Measurements from ENCODE around the gene GPC3.

The GPC3 gene

DNA sequence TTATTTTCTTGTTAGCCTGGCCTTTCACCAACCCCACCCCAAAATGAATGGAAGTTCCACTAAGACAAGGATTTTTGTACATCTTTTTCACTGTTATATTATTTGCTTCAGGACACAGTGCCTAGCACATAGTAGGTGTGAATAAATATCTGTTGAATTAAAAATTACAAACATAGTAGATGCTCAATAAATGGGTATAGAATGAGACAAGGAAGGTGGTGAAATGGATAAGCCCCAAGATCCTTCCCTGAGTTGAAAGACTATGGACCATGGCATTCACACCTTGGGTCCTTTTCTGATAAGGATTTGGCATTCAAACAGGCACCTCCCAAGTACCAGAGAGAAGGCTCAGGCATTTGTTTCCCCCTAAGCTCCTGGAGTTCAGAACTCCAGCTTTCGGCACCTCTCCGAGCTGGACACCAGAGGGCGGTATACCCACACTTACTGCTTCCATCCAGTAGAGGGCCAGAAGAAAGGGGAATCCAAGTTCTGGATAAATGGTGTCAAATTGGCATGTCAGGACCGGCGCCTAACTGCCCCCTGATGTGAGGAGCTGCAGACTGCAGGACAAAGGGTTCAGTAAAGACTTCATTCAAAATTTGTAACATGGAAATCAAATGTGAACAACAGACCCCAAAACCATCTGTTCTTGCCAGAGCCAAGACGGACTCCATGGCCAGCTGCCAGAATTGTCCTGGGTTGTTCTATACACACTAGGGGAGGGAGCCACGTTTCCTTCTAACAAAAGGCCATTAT lies 193.0 kb downstream of the GPC3 start:
- DNase-seq (ENCODE audit: extremely low spot score) = peak; percentile 57
- peak; percentile 84 for TF ChIP-seq CTCF (IDR thresholded peaks at IDR 0.05; ENCODE audit: control extremely low read depth, extremely low read depth, low read depth, missing control alignments)
- POLR2A ChIA-PET = no interaction called here
- CTCF ChIA-PET = interaction anchor here (0.8 to 3.4 kb wide), 15 partner anchors 9 to 604 kb away, joined by 3 to 27 read pairs (median 5); no protein-coding TSS in a partner anchor

DNA sequence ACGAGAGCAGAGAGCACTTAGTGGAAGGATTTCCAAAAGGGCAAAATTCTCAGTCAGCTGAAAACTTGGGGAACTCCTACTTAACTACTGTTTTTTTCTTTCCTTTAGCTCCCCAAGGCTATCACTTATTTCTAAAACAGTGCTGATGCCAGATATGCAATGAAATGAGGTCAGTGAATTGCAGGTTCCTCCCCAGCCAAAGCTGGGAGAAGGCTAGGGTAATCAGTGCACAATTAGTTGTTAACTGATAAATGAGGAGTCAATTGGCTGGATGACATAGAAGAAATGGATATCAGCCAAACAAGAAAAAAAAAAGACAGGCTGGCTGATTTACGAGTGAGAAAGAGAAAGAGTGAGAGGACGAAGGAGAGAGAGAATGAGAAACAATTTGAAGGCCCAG lies 195.6 kb downstream of the GPC3 start:
- CTCF ChIA-PET = interaction anchor here (1.4 to 3.2 kb wide), 2 partner anchors 15 to 354 kb away, joined by 3 to 9 read pairs; no protein-coding TSS in a partner anchor
- TF ChIP-seq CTCF (IDR thresholded peaks at IDR 0.05; ENCODE audit: control extremely low read depth, extremely low read depth, low read depth, missing control alignments) = no peak
- POLR2A ChIA-PET = no interaction called here
- DNase-seq (ENCODE audit: extremely low spot score) = no peak

DNA sequence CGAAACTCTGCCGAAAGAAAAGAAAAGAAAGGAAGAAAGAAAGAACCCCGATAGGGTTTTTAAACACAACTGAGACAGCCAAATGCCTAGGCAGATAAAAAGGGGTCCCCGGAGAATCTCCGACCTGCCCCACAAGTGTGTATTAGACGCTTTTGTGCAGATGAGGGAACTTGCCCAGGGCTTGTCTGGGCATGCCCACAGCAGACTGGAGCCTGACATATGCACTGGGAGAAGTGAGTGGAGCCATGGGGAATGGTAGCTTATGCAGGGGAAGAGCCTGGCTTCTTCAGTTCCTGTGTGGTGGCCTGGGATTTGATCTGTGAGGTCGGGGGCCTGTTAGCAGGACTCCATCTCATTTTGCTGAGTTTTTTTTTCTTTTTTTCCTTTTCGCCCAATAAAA lies 199.0 kb downstream of the GPC3 start:
- no peak for DNase-seq (ENCODE audit: extremely low spot score)
- TF ChIP-seq CTCF (IDR thresholded peaks at IDR 0.05; ENCODE audit: control extremely low read depth, extremely low read depth, low read depth, missing control alignments) = no peak
- CTCF ChIA-PET = interaction anchor here (1.0 kb wide), 1 partner anchor 8 kb away, joined by 5 read pairs; no protein-coding TSS in a partner anchor
- POLR2A ChIA-PET = no interaction called here

DNA sequence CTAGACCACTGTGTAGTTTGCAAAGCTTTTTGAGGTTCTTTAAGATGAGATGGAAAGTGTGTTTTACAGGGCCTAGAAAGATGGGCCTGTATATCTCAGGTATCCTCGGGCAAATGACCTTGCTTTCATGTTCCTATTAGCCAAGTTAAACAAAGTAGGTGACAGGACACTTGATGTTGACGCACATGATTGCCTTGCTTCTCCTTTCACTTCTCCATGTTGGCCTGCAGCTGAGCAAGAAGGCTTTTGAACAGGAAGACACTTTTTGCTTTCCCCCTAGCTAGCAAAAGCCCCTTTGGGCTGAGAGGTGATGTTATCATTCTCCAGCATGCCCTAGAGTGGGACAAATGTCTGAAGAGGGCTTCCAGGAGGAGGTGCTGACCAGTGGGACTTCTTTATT lies 202.1 kb downstream of the GPC3 start:
- no peak for TF ChIP-seq CTCF (IDR thresholded peaks at IDR 0.05; ENCODE audit: control extremely low read depth, extremely low read depth, low read depth, missing control alignments)
- ChIA-PET CTCF (interaction anchor here (2.9 kb wide), 1 partner anchor 9 kb away, joined by 24 read pairs; no protein-coding TSS in a partner anchor), POLR2A (no interaction called here)
- peak; percentile 10 for DNase-seq (ENCODE audit: extremely low spot score)

GRCh38 chrX:133781174-133781573 lies 204.2 kb downstream of the GPC3 start:
- CTCF ChIA-PET = interaction anchor here (2.5 kb wide), 1 partner anchor 12 kb away, joined by 22 read pairs; no protein-coding TSS in a partner anchor

DNA sequence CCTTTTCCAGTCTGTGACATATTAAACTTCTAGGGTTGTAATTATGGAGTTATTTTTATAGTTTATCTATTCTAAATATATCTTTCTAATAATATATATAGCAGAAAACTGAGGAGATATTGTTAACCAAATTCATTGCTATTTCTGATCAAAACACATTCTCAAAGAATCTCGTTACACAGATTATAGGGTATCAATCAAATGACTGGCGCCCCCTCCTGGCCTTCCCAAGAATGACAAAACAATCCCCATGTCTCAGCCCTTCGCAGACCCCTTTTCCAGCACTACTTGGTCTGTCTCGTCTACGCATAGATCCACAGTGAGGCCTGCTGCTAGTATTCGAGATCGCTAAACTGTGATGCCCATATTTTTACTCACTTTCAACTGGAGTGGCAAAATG lies 209.3 kb downstream of the GPC3 start:
- CTCF ChIA-PET = no interaction called here
- POLR2A ChIA-PET = no interaction called here
- TF ChIP-seq CTCF (IDR thresholded peaks at IDR 0.05; ENCODE audit: control extremely low read depth, extremely low read depth, low read depth, missing control alignments) = peak; percentile 7
- DNase-seq (ENCODE audit: extremely low spot score) = peak; percentile 4

More at GRCh38 chrX:133781174-133781573, 204.2 kb downstream of the GPC3 start:
- TF ChIP-seq CTCF (IDR thresholded peaks at IDR 0.05; ENCODE audit: control extremely low read depth, extremely low read depth, low read depth, missing control alignments) = no peak
- POLR2A ChIA-PET = no interaction called here
- DNase-seq (ENCODE audit: extremely low spot score) = no peak
